HEK293 (cell line): ENCODE results near the gene CYP4F8.

Experiments used
- CTCF ChIA-PET: fragments of 350-600 bp; formaldehyde crosslinking; extraction: SDS; loops from one replicate; lab custom pipeline; 2021; ENCODE audit warnings: antibody characterized with exemption; lab: Yijun Ruan, JAX
- POLR2A ChIA-PET: fragments of 300-600 bp; formaldehyde crosslinking; extraction: SDS; loops from one replicate; lab custom pipeline; 2020; ENCODE audit warnings: antibody characterized with exemption, inconsistent platforms; lab: Yijun Ruan, JAX
- H3K27ac ChIP-seq: fragments of 200-500 bp; sonication (Bioruptor generic); 2 replicates; pipeline ENCODE4 v1.5.1; 2014; ENCODE audit warnings: low read depth, low read length, control low read depth, inconsistent platforms; ENCODE audit errors: extremely low read depth
- H3K36me3 ChIP-seq, 2 experiments: fragments of 200-500 bp in 1 of 2; sonication (Bioruptor generic) in 1 of 2; 1 replicate in 1 of 2; 2 replicates in 1 of 2; pipeline ENCODE4 v1.5.1; 2014 to 2017; ENCODE audit warnings: inconsistent platforms in 2 of 2, low read length in 2 of 2; ENCODE audit not compliant: control insufficient read depth in 2 of 2, insufficient read depth in 1 of 2
- H3K4me1 ChIP-seq: fragments of 200-500 bp; sonication (Bioruptor generic); 2 replicates; pipeline ENCODE4 v1.5.1; 2014; ENCODE audit warnings: mild to moderate bottlenecking, low read length, inconsistent platforms; ENCODE audit not compliant: control insufficient read depth, insufficient read depth
- H3K4me3 ChIP-seq: 2 replicates; pipeline ENCODE4 v1.5.1; 2011; ENCODE audit warnings: low read depth, mild to moderate bottlenecking, control low read depth, low read length, moderate library complexity
- H3K9me3 ChIP-seq: fragments of 200-500 bp; sonication (Bioruptor generic); 2 replicates; pipeline ENCODE4 v1.5.1; 2014; ENCODE audit warnings: low read depth, low read length, inconsistent platforms; ENCODE audit not compliant: control insufficient read depth, insufficient read depth
- GLI4 ChIP-seq: fragments of 450-650 bp; formaldehyde crosslinking; IDR thresholded peaks from 2 replicates; pipeline ENCODE4 v1.5.1; 2016; ENCODE audit warnings: missing biosample characterization, missing genetic modification characterization
- GLIS2 ChIP-seq: fragments of 450-650 bp; formaldehyde crosslinking; IDR thresholded peaks from 2 replicates; pipeline ENCODE4 v1.5.1; 2016; ENCODE audit warnings: missing biosample characterization, missing genetic modification characterization
- PRDM1 ChIP-seq: fragments of 450-650 bp; formaldehyde crosslinking; IDR thresholded peaks from 2 replicates; pipeline ENCODE4; 2016; ENCODE audit warnings: missing biosample characterization, missing genetic modification characterization
- REPIN1 ChIP-seq: fragments of 450-650 bp; formaldehyde crosslinking; IDR thresholded peaks from 2 replicates; pipeline ENCODE4 v1.5.1; 2017; ENCODE audit warnings: missing biosample characterization, missing genetic modification characterization, low read depth
- ZBTB17 ChIP-seq: fragments of 450-650 bp; formaldehyde crosslinking; IDR thresholded peaks from 2 replicates; pipeline ENCODE4 v1.5.1; 2016; ENCODE audit warnings: missing biosample characterization, missing genetic modification characterization
- ZBTB21 ChIP-seq: fragments of 450-650 bp; formaldehyde crosslinking; IDR thresholded peaks from 2 replicates; pipeline ENCODE4 v1.5.1; 2017; ENCODE audit warnings: missing biosample characterization, missing genetic modification characterization
- ZEB2 ChIP-seq: fragments of 450-650 bp; formaldehyde crosslinking; IDR thresholded peaks from 2 replicates; pipeline ENCODE4 v1.5.1; 2016; ENCODE audit warnings: missing biosample characterization, missing genetic modification characterization
- ZFP41 ChIP-seq: fragments of 450-650 bp; formaldehyde crosslinking; IDR thresholded peaks from 2 replicates; pipeline ENCODE4 v1.5.1; 2016; ENCODE audit warnings: missing biosample characterization, missing genetic modification characterization, borderline replicate concordance
- ZNF223 ChIP-seq: fragments of 450-650 bp; formaldehyde crosslinking; IDR thresholded peaks from 2 replicates; pipeline ENCODE4 v1.5.1; 2016; ENCODE audit warnings: missing biosample characterization, missing genetic modification characterization
- ZNF350 ChIP-seq: fragments of 450-650 bp; formaldehyde crosslinking; IDR thresholded peaks from 2 replicates; pipeline ENCODE4 v1.5.0; 2017; ENCODE audit warnings: missing biosample characterization, mild to moderate bottlenecking, missing genetic modification characterization
- ZNF394 ChIP-seq: fragments of 450-650 bp; formaldehyde crosslinking; IDR thresholded peaks from 2 replicates; pipeline ENCODE4 v1.5.1; 2016; ENCODE audit warnings: missing biosample characterization, missing genetic modification characterization, mild to moderate bottlenecking, moderate library complexity, borderline replicate concordance
- TF ChIP-seq, protein P1 (sequence below): fragments of 450-650 bp; formaldehyde crosslinking; IDR thresholded peaks from 2 replicates; pipeline ENCODE4 v1.5.1; 2016; ENCODE audit warnings: missing biosample characterization, missing genetic modification characterization
- TF ChIP-seq, protein P2 (sequence below): fragments of 450-650 bp; formaldehyde crosslinking; optimal IDR thresholded peaks from 2 replicates; pipeline ENCODE3; 2016; ENCODE audit warnings: missing biosample characterization, mild to moderate bottlenecking, missing genetic modification characterization
- TF ChIP-seq, protein P3 (sequence below): fragments of 450-650 bp; formaldehyde crosslinking; IDR thresholded peaks from 2 replicates; pipeline ENCODE4 v1.5.1; 2017; ENCODE audit warnings: missing biosample characterization, missing genetic modification characterization
- TF ChIP-seq, protein P4 (sequence below): fragments of 450-650 bp; formaldehyde crosslinking; conservative IDR thresholded peaks from 2 replicates; pipeline ENCODE4 v1.5.1; 2016; ENCODE audit warnings: low read depth, missing biosample characterization, missing genetic modification characterization
- TF ChIP-seq, protein P5 (sequence below): fragments of 450-650 bp; formaldehyde crosslinking; IDR thresholded peaks from 2 replicates; pipeline ENCODE4 v1.5.1; 2016; ENCODE audit warnings: missing biosample characterization, missing genetic modification characterization, low read depth
- TF ChIP-seq, protein P6 (sequence below): fragments of 450-650 bp; formaldehyde crosslinking; IDR thresholded peaks from 2 replicates; pipeline ENCODE4 v1.5.1; 2016; ENCODE audit warnings: missing biosample characterization, missing genetic modification characterization

Gene CYP4F8

DNA sequence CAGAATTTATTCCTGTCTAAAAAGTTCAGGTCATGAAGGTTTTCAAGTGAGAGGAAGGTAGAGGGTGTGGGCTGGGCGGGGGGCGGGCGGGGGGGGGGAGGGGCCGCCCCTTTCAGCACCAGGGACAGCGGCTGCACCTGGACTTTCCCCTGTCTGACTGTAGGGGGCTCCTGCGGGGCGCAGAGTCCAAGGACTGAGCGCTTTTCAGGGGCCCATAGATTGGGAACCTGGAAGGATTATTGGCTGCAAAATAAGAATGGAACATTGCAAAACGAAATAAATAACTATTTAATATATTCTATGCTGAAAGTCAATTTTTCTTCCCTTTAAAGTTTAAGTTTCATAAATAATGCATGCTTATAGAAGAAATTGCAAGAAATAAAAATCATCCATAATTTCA is 16.8 kb downstream of the CYP4F8 start:
- ChIA-PET CTCF (interaction anchor here (0.6 to 1.4 kb wide), 6 partner anchors 11 to 553 kb away, joined by 3 to 4 read pairs (median 3); no protein-coding TSS in a partner anchor), POLR2A (no interaction called here)
- no peak overlapping the region for H3K27ac ChIP-seq
- no peaks in the 10 kb centered on the region for H3K9me3 ChIP-seq
- TF ChIP-seq PRDM1 = no peak
- TF ChIP-seq, protein P1, sequence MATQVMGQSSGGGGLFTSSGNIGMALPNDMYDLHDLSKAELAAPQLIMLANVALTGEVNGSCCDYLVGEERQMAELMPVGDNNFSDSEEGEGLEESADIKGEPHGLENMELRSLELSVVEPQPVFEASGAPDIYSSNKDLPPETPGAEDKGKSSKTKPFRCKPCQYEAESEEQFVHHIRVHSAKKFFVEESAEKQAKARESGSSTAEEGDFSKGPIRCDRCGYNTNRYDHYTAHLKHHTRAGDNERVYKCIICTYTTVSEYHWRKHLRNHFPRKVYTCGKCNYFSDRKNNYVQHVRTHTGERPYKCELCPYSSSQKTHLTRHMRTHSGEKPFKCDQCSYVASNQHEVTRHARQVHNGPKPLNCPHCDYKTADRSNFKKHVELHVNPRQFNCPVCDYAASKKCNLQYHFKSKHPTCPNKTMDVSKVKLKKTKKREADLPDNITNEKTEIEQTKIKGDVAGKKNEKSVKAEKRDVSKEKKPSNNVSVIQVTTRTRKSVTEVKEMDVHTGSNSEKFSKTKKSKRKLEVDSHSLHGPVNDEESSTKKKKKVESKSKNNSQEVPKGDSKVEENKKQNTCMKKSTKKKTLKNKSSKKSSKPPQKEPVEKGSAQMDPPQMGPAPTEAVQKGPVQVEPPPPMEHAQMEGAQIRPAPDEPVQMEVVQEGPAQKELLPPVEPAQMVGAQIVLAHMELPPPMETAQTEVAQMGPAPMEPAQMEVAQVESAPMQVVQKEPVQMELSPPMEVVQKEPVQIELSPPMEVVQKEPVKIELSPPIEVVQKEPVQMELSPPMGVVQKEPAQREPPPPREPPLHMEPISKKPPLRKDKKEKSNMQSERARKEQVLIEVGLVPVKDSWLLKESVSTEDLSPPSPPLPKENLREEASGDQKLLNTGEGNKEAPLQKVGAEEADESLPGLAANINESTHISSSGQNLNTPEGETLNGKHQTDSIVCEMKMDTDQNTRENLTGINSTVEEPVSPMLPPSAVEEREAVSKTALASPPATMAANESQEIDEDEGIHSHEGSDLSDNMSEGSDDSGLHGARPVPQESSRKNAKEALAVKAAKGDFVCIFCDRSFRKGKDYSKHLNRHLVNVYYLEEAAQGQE (tag by site-specific recombination) = peak; percentile 69; the same call in 1 of the 2 replicates
- no peak overlapping the region for H3K4me3 ChIP-seq
- H3K36me3 ChIP-seq = no peaks in the 10 kb centered on the region
- no peaks in the 10 kb centered on the region for H3K4me1 ChIP-seq

DNA sequence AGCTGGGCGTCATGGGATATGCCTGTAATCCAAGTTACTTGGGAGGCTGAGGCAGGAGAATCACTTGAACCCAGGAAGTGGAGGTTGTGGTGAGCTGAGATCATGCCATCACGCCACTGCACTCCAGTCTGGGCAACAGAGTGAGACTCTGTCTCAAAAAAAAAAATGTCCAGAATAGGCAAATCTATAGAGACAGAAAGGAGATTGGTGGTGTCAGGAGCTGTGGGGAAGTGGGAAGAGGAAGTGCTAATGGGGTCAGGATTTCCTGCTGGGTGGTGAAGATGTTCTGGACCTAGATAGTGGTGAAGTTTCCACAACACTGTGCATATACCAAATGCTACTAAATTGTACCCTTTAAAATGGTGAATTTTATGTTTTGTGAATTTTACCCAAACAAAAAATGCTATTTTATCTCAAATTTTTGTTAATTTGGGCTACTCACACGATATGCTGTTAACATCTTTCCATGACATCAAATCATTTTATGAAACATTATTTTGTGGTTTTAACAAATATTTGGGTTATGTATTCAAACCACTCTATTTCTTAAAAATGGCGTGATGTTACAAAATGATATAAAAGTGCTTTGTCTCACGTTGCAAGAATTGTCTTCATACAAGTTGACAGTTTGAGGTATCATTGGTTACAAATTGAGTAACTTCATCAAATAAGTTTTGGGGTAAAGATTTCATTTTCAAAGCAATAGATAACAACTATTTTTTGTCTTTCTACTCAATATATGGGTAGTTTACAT is 18.2 kb downstream of the CYP4F8 start:
- H3K4me1 ChIP-seq = no peaks in the 10 kb centered on the region
- H3K9me3 ChIP-seq = no peaks in the 10 kb centered on the region
- TF ChIP-seq, protein P2, sequence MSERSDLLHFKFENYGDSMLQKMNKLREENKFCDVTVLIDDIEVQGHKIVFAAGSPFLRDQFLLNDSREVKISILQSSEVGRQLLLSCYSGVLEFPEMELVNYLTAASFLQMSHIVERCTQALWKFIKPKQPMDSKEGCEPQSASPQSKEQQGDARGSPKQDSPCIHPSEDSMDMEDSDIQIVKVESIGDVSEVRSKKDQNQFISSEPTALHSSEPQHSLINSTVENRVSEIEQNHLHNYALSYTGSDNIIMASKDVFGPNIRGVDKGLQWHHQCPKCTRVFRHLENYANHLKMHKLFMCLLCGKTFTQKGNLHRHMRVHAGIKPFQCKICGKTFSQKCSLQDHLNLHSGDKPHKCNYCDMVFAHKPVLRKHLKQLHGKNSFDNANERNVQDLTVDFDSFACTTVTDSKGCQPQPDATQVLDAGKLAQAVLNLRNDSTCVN (tag by site-specific recombination) = no peak
- TF ChIP-seq ZBTB21 (tag by site-specific recombination) (no peak), ZNF223 (tag by site-specific recombination) (no peak), GLI4 (tag by site-specific recombination) (no peak), ZEB2 (tag by site-specific recombination) (no peak), GLIS2 (tag by site-specific recombination) (no peak), ZNF350 (no peak), ZNF394 (tag by site-specific recombination) (no peak), REPIN1 (tag by site-specific recombination) (no peak), ZFP41 (tag by site-specific recombination) (no peak), ZBTB17 (no peak)
- TF ChIP-seq, protein P3, sequence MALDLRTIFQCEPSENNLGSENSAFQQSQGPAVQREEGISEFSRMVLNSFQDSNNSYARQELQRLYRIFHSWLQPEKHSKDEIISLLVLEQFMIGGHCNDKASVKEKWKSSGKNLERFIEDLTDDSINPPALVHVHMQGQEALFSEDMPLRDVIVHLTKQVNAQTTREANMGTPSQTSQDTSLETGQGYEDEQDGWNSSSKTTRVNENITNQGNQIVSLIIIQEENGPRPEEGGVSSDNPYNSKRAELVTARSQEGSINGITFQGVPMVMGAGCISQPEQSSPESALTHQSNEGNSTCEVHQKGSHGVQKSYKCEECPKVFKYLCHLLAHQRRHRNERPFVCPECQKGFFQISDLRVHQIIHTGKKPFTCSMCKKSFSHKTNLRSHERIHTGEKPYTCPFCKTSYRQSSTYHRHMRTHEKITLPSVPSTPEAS (tag by site-specific recombination) = no peak
- TF ChIP-seq, protein P4, sequence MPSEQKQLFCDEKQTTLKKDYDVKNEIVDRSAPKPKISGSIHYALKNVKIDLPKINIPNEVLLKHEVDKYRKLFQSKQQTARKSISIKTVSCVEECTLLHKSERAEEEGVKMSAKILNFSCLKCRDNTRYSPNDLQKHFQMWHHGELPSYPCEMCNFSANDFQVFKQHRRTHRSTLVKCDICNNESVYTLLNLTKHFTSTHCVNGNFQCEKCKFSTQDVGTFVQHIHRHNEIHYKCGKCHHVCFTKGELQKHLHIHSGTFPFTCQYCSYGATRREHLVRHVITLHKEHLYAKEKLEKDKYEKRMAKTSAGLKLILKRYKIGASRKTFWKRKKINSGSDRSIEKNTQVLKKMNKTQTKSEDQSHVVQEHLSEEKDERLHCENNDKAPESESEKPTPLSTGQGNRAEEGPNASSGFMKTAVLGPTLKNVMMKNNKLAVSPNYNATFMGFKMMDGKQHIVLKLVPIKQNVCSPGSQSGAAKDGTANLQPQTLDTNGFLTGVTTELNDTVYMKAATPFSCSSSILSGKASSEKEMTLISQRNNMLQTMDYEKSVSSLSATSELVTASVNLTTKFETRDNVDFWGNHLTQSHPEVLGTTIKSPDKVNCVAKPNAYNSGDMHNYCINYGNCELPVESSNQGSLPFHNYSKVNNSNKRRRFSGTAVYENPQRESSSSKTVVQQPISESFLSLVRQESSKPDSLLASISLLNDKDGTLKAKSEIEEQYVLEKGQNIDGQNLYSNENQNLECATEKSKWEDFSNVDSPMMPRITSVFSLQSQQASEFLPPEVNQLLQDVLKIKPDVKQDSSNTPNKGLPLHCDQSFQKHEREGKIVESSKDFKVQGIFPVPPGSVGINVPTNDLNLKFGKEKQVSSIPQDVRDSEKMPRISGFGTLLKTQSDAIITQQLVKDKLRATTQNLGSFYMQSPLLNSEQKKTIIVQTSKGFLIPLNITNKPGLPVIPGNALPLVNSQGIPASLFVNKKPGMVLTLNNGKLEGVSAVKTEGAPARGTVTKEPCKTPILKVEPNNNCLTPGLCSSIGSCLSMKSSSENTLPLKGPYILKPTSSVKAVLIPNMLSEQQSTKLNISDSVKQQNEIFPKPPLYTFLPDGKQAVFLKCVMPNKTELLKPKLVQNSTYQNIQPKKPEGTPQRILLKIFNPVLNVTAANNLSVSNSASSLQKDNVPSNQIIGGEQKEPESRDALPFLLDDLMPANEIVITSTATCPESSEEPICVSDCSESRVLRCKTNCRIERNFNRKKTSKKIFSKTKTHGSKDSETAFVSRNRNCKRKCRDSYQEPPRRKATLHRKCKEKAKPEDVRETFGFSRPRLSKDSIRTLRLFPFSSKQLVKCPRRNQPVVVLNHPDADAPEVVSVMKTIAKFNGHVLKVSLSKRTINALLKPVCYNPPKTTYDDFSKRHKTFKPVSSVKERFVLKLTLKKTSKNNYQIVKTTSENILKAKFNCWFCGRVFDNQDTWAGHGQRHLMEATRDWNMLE (tag by site-specific recombination) = no peak
- TF ChIP-seq, protein P5, sequence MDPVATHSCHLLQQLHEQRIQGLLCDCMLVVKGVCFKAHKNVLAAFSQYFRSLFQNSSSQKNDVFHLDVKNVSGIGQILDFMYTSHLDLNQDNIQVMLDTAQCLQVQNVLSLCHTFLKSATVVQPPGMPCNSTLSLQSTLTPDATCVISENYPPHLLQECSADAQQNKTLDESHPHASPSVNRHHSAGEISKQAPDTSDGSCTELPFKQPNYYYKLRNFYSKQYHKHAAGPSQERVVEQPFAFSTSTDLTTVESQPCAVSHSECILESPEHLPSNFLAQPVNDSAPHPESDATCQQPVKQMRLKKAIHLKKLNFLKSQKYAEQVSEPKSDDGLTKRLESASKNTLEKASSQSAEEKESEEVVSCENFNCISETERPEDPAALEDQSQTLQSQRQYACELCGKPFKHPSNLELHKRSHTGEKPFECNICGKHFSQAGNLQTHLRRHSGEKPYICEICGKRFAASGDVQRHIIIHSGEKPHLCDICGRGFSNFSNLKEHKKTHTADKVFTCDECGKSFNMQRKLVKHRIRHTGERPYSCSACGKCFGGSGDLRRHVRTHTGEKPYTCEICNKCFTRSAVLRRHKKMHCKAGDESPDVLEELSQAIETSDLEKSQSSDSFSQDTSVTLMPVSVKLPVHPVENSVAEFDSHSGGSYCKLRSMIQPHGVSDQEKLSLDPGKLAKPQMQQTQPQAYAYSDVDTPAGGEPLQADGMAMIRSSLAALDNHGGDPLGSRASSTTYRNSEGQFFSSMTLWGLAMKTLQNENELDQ (tag by site-specific recombination) = no peak
- TF ChIP-seq, protein P6, sequence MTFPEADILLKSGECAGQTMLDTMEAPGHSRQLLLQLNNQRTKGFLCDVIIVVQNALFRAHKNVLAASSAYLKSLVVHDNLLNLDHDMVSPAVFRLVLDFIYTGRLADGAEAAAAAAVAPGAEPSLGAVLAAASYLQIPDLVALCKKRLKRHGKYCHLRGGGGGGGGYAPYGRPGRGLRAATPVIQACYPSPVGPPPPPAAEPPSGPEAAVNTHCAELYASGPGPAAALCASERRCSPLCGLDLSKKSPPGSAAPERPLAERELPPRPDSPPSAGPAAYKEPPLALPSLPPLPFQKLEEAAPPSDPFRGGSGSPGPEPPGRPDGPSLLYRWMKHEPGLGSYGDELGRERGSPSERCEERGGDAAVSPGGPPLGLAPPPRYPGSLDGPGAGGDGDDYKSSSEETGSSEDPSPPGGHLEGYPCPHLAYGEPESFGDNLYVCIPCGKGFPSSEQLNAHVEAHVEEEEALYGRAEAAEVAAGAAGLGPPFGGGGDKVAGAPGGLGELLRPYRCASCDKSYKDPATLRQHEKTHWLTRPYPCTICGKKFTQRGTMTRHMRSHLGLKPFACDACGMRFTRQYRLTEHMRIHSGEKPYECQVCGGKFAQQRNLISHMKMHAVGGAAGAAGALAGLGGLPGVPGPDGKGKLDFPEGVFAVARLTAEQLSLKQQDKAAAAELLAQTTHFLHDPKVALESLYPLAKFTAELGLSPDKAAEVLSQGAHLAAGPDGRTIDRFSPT (tag by site-specific recombination) = no peak
- ChIA-PET POLR2A (no interaction called here), CTCF (interaction anchor here (0.6 to 1.2 kb wide), 3 partner anchors 72 to 382 kb away, joined by 3 to 4 read pairs (median 4); no protein-coding TSS in a partner anchor)
- H3K4me3 ChIP-seq = no peak overlapping the region
- no peak overlapping the region for H3K27ac ChIP-seq
- H3K36me3 ChIP-seq = no peaks in the 10 kb centered on the region
